PC-9 (cell line): Measurements from ENCODE around the gene ACADVL.

ENCODE experiments used
- EZH2 ChIP-seq: fragments of 200-600 bp; sonication (generic); IDR thresholded peaks from 2 replicates; pipeline ENCODE4 v1.8.0; 2017; ENCODE audit warnings: antibody characterized with exemption, low read depth
- TF ChIP-seq, protein P1 (sequence below): fragments of 200-600 bp; sonication (generic); conservative IDR thresholded peaks from 2 replicates; pipeline ENCODE4 v1.6.1; 2017; ENCODE audit warnings: mixed run types, antibody characterized with exemption, mild to moderate bottlenecking, moderate library complexity

DNA sequence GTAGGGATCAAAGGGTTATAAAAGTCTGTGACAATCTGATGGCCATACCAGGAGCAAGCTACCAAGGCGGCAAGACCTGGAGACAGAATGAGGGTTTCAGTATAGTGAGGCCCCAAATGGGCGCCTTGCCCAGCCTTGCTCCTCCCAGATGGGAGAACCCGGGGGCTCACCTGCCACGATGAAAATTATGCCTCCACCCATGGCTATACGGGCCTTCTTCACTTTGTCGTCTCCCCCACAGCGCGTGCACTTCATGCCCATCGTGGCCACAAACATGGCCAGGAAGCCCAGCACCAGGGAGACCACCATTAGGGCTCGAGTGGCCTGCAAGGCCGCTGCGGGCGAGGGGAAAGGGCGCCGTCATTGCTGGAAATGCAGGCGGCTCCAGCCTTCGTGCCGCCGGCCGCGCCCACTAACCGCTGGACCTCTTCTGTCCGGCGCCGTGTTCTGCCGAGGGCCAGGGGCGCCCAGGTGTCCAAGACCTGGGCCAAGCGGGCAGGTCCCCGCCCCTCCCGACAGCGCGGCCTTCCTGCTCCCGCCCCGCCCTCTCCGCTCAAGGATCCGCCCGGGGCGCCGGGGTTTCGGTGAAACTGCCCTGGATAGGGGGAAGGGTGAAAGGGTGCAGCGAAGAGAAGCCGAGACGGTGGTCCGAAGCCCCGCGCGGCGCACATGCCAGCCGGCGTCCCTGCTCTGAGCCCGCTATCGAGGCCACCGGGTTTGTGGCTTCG lies 41.1 kb downstream of the ACADVL start:
- TF ChIP-seq, protein P1, sequence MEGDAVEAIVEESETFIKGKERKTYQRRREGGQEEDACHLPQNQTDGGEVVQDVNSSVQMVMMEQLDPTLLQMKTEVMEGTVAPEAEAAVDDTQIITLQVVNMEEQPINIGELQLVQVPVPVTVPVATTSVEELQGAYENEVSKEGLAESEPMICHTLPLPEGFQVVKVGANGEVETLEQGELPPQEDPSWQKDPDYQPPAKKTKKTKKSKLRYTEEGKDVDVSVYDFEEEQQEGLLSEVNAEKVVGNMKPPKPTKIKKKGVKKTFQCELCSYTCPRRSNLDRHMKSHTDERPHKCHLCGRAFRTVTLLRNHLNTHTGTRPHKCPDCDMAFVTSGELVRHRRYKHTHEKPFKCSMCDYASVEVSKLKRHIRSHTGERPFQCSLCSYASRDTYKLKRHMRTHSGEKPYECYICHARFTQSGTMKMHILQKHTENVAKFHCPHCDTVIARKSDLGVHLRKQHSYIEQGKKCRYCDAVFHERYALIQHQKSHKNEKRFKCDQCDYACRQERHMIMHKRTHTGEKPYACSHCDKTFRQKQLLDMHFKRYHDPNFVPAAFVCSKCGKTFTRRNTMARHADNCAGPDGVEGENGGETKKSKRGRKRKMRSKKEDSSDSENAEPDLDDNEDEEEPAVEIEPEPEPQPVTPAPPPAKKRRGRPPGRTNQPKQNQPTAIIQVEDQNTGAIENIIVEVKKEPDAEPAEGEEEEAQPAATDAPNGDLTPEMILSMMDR, result no peak
- TF ChIP-seq EZH2, result no peak
